Left ventricle myocardium superior (tissue), 1 donor: ENCODE results near the gene RBKS. TPM values are rescaled to one million over a fixed set of nuclear protein-coding genes. Genes with fewer than 3 reads are reported as not detected.
"Not testable (repeated sequence)": the region's sequence is repeated elsewhere in the genome, so short reads cannot be mapped to it uniquely, and the experiment has no call there.

Experiments used
- ATAC-seq: fragments of 200-7000 bp; cut with Tn5 transposase; one replicate; pipeline ENCODE4 v1.9.1; 2020; ENCODE audit warnings: mild to moderate bottlenecking, moderate library complexity
- DNase-seq: peaks from one replicate; pipeline ENCODE4 v3.0.0-alpha.2; 2020
- intact Hi-C: fragments of 100-400 bp; cut with micrococcal nuclease; formaldehyde crosslinking; loops from one replicate; pipeline ENCODE4 v1.11.0; 2022
- total RNA-seq: library from RNA; stranded (reverse); fragmentation: NEBNext Ultra II Directional; extraction: Animal tissue kit (Norgen Biotek cat#: 25700); gene quantifications from one replicate; pipeline ENCODE4 v1.2.1, GENCODE V29; 2021
- donor health status: DM: no; HTN: yes; CAD: no; lungs with severe emphysema.

RBKS gene
- total RNA-seq, 1 donor from 2014 or later = 3.3 TPM

- DNase-seq (no peak), ATAC-seq (no peak)
- intact Hi-C loops = no loop called here
Observed at GRCh38 chr2:27909901-27910300, 19.7 kb upstream of the RBKS start.

DNA sequence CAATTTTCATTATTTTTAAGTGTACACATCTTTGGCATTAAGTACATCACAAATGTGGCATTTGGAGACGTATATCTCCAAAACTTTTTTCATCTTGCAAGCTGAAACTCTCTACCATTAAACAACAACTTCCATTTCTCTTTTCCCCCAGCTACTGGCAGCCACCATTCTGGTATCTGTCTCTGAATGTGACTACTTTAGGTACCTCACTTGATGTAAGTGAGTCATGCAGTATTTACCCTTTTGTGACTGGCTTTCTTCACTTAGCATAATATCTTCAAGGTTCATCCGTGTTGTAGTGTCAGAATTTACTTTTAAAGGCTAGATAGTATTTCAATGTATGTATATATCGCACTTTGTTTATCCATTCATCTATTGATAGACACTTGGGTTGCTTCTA, 17.4 kb upstream of the RBKS start:
- no peak for DNase-seq
- ATAC-seq = no peak
- intact Hi-C loops = no loop called here

GRCh38 chr2:27906074-27906473, 15.9 kb upstream of the RBKS start:
- ATAC-seq (peak; percentile 27), DNase-seq (no peak)
- intact Hi-C loops = no loop called here

- intact Hi-C loops = no loop called here
Observed at GRCh38 chr2:27904405-27904665, 14.1 kb upstream of the RBKS start.

GRCh38 chr2:27903649-27904404, 13.6 kb upstream of the RBKS start:
- intact Hi-C loops = no loop called here
- ATAC-seq (peak; percentile 36), DNase-seq (no peak)

More at GRCh38 chr2:27904405-27904665, 14.1 kb upstream of the RBKS start:
- ATAC-seq = no peak
- no peak for DNase-seq

DNA sequence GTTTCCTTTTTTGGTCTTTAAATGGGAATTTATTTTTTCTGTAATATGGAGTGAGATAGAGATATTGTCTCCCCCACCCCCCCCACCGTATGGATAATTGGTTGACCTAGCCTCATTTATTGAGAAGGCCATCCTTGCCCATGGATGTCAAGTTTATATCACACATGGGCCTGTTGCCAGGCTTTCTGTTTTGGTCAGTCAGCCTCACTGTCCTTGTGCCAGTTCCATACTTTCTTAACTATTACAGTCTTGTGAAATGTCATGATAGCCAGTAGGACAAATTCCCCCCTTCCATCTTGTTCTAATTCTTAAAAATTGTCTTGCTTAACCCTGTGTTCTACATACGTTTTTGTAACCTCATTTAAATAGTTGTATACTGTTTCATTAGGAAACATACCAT, 12.8 kb upstream of the RBKS start:
- intact Hi-C loops = no loop called here
- no peak for DNase-seq

DNA sequence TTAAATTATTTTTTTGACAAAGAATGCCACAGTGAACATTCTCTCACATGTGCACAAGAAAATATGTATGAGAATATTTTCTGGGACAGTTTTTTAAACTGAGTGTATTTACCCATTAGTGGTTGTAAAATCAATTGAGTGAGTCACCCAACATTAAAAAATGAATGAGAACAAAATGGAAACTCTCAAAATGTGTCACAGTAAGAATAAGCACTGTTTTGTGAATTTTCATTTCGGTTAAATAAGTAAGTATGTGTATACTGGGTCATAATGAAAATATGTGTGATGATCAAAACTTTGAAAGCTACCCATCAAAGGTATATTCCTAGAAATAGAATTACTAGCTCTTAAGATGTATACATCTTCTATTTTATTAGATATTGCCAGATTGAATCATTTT, 11.9 kb upstream of the RBKS start:
- intact Hi-C loops = no loop called here
- ATAC-seq (no peak), DNase-seq (no peak)

More for the DNA sequence above, 12.8 kb upstream of the RBKS start:
- ATAC-seq = no peak

GRCh38 chr2:27901234-27901633, 11.0 kb upstream of the RBKS start:
- intact Hi-C loops = no loop called here
- DNase-seq (no peak), ATAC-seq (no peak)

- intact Hi-C loops = no loop called here
- DNase-seq = no peak
- ATAC-seq = no peak
Observed at GRCh38 chr2:27897717-27898116, 7.5 kb upstream of the RBKS start.

GRCh38 chr2:27893006-27893405, 2.8 kb upstream of the RBKS start:
- DNase-seq (no peak), ATAC-seq (no peak)
- intact Hi-C loops = no loop called here

DNA sequence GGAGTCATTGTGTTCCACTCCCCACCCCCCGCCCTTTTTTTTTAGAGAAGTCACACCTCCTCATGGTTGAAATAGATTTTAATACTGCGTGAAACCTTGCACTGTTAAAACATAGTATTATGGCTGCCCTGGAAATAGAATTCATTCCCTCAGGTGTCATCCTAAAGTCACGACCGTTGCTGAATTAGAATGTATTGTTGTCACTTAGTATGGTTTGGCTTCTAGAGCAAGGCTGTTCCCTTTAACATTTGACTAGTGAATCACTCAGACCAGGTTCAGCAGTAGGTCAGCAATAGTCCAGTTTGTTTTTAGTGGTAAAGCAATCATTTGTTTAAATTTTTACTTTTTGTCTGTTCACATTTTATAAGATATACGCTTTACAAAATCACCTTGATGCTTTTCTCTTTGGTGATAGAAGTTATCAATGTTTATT, 1.5 kb upstream of the RBKS start:
- no peak for ATAC-seq
- DNase-seq = no peak
- intact Hi-C loops = no loop called here

DNA sequence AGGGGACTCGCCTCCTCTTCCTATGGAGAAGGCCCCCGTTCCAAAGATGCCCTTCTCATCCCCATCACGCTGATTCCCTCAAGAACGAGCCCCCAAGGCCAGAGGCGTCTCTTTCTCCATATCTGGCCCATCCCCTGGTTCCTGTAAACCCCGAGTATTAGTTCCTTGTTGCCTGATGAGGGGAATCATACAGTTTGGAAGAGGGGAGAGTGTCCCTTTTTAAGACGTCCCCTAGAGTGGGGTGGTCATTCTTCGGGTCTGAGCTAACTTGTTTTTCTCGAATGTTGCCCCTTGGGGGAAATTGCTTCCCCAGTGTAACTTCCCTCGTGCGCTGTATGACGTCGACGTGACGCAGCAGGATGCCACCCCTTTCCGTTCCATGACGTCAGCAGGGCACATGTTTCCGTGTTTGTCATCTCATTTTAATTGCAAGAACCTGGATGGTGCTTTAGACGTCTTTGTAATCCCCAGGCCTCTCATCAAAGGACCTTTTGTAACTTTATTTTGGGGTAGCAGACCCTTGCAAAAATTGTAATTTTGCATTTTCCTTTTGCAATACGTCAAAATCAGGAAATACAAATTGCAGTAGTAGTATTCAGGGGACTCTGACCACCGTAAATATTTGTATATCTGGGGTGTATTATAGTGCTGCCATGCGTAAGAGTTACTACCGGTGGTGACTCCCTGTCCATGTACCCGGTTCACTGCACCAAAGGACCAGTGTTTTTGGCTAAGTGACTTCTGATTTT, 911 bp upstream of the RBKS start:
- intact Hi-C loops = no loop called here
- ATAC-seq (peak; percentile 12), DNase-seq (peak; percentile 78)

DNA sequence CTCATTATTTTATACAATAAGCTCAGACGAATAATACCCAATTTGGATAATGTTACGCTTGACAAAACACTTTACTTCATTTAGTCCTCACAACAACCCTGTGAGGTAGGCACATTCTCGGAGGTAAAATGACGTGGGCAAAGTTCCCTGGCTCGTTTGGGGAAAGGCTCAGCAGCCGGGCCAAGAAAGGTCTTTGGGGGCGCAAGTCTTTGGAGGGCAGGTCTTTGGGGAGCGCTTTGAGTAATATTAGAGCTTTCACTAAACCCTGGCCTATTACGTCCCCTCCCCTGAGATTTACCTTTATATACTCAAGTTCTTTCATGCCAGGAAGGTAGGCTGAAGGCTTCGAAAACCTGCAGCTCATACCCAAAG, 427 bp downstream of the RBKS start:
- no peak for ATAC-seq
- DNase-seq = no peak
- intact Hi-C loops = no loop called here

DNA sequence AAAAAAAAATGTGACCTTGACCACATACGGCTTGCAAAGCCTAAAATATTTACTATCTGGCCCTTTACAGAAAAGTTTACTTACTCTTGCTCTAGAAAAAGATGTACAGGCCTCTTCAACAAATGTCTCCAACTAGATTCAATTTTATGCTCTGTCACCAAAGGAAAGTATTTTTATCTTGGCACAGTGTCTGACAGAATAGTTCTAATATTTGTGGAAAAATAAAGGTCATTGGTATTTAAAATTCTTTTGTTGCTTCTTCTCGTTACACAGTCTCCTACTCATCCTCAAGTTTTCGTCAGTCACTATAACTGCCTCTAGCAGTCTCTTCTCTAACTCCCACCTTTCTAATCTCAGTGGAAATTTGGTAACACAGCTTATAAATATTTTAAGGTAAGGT, 1.4 kb downstream of the RBKS start:
- DNase-seq = no peak
- intact Hi-C loops = no loop called here
- ATAC-seq = no peak

DNA sequence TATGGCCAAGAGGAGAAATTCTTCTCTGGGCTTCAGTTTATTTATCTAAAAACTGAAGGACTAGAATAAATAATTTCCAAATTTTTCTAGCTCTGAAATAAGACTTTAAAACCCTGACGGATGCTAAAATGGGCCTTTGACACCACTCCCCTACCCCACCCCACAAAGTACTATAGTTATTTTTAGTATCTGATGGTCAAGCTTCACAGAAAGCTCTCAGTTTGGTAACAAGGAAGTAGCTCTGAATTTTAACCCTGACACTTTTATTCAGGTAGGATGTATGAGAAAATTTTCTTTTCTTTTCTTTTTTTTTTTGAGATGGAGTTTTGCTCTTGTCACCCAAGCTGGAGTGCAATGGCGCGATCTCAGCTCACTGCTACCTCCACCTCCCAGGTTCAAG, 2.4 kb downstream of the RBKS start:
- ATAC-seq (no peak), DNase-seq (no peak)
- intact Hi-C loops = no loop called here

DNA sequence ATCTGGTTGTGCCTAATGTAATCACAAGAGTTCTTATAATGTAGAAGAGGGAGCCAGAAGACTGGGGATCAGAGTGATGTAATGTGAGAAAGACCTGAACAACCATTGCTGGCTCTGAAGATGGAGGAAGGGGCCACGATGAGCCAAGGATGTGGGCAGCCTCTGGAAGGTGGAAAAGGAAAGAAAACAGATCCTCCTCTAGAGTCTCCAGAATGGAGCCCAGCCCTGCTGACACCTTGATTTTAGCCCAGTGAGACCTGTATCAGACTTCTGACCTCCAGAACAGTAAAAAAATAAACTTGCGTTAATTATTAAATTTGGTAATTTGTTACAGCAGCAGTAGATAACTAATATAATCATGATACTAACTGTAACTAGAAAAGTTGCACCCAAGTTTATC, 3.1 kb downstream of the RBKS start:
- no peak for DNase-seq
- intact Hi-C loops = no loop called here
- ATAC-seq = no peak

GRCh38 chr2:27886322-27886721, 3.9 kb downstream of the RBKS start:
- intact Hi-C loops = no loop called here
- no peak for ATAC-seq
- DNase-seq = no peak

GRCh38 chr2:27885661-27886060, 4.5 kb downstream of the RBKS start:
- ATAC-seq (no peak), DNase-seq (no peak)
- intact Hi-C loops = no loop called here

- no peak for ATAC-seq
- DNase-seq = no peak
- intact Hi-C loops = no loop called here
Observed at GRCh38 chr2:27885234-27885633, 5.0 kb downstream of the RBKS start.

DNA sequence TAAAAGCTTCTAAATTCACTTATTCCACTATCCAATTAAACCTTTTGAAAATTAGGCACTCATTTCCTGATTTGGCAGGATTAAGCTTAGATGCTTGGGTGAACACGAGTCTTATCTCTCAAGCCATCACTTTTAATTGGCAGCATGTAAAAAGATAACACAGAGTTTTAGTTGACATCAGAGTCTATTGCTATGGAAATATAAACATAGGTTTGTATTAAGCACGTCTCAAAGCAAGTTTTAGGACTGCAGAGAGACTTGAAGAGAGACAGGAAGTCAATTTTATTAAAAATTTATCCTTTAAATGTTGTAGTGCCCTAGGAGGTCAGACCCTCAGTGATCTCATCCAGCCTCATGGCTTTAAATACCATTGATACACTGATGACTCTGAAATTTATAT, 5.6 kb downstream of the RBKS start:
- DNase-seq (no peak), ATAC-seq (no peak)
- intact Hi-C loops = no loop called here

DNA sequence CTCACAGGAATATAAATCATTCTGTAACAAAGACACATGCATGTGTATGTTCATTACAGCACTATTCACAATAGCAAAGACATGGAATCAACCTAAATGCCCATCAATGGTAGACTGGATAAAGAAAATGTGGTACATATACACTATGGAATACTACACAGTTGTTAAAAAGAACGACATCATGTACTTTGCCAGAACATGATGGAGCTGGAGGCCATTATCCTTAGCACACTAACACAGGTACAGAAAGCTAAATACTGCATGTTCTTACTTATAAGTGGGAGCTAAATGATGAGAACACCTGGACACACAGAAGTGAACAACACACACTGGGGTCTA, 7.6 kb downstream of the RBKS start:
- ATAC-seq, DNase-seq, intact Hi-C loops: not testable (repeated sequence)
